ENCODE measurements around the gene HNF4A.

DNA sequence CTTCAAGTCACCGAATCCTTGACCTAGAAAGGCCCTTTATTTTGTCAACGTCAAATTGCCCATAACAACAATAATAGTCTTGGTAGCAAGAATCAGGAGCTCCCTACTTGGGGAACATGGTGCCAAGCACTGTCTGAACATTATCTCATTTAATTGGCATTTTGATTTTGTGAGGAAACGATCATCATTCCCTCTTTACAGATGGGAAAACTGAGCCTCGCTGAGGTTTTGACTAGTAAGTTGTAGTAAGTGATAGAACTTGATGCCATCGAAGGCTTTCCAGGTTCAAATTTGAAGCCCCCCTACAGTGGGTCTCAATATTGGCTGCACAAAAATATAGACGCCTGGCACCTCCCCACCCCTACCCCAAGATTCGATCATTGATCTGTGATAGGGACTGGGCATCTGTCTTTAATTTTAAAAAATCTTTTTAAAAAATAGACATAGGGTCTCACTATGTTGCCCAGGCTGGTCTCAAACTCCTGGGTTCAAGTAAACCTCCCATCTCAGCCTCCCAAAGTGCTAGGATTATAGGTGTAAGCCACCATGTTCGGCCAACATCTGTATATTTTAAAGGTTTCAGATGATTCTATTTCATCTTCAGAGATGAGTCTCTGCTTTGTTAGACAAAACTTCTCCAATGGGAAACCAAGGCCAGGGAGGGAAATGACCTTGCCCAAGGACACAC lies 36.7 kb downstream of the HNF4A start:
- TF ChIP-seq, protein P1, sequence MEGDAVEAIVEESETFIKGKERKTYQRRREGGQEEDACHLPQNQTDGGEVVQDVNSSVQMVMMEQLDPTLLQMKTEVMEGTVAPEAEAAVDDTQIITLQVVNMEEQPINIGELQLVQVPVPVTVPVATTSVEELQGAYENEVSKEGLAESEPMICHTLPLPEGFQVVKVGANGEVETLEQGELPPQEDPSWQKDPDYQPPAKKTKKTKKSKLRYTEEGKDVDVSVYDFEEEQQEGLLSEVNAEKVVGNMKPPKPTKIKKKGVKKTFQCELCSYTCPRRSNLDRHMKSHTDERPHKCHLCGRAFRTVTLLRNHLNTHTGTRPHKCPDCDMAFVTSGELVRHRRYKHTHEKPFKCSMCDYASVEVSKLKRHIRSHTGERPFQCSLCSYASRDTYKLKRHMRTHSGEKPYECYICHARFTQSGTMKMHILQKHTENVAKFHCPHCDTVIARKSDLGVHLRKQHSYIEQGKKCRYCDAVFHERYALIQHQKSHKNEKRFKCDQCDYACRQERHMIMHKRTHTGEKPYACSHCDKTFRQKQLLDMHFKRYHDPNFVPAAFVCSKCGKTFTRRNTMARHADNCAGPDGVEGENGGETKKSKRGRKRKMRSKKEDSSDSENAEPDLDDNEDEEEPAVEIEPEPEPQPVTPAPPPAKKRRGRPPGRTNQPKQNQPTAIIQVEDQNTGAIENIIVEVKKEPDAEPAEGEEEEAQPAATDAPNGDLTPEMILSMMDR (IDR thresholded peaks at IDR 0.05; ENCODE audit: low read length) = no peak
- TF ChIP-seq EZH2 (IDR thresholded peaks at IDR 0.05; ENCODE audit: borderline replicate concordance, low read length) = no peak

Measured in OCI-LY1 (cell line).